GM12878 (cell line): ENCODE results near the gene LRRC3. TPM values are rescaled to one million over a fixed set of nuclear protein-coding genes. Genes with fewer than 3 reads are reported as not detected.

ENCODE experiments used
- ATAC-seq: fragments of 200-7000 bp; cut with Tn5 transposase; 3 replicates; pipeline ENCODE4 v1.9.1; 2020; ENCODE audit warnings: mild to moderate bottlenecking, moderate library complexity
- BruUV-seq: library from RNA; stranded (reverse); fragments of 400-500 nt; replicated peaks from 2 replicates; lab custom pipeline; 2021; lab: Mats Ljungman, UMichigan
- CTCF ChIA-PET: fragments of 300-600 bp; sonication (Branson Sonifier 250); formaldehyde crosslinking; extraction: SDS; loops from one replicate; lab custom pipeline; 2021; ENCODE audit warnings: inconsistent platforms; lab: Yijun Ruan, JAX
- POLR2A ChIA-PET: fragments of 350-600 bp; formaldehyde crosslinking; extraction: SDS; loops from one replicate; lab custom pipeline; 2021; ENCODE audit warnings: inconsistent platforms; lab: Charles Lee
- RAD21 ChIA-PET: fragments of 300-600 bp; sonication (Branson Sonifier 250); formaldehyde crosslinking; loops from one replicate; lab custom pipeline; 2023; ENCODE audit warnings: antibody characterized with exemption; ENCODE audit not compliant: unreplicated experiment; lab: Charles Lee
- SMC1A ChIA-PET: fragments of 300-600 bp; sonication (Branson Sonifier 250); formaldehyde crosslinking; loops from one replicate; lab custom pipeline; 2023; ENCODE audit not compliant: unreplicated experiment, uncharacterized antibody; lab: Charles Lee
- DNase-seq: peaks from one replicate; pipeline ENCODE4 v3.0.0-alpha.2; 2011; ENCODE audit warnings: low read depth, low spot score
- FAIRE-seq: peaks from 3 replicates; lab custom pipeline; 2011; peaks lifted over from hg19 to GRCh38; lab: Jason Lieb, UNC
- H2AFZ ChIP-seq: 2 replicates; pipeline ENCODE4 v1.6.0; 2011; ENCODE audit warnings: low read depth, low read length, control low read depth; ENCODE audit not compliant: control insufficient read depth
- H3K27ac ChIP-seq: 2 replicates; pipeline ENCODE4 v1.5.1; 2011; ENCODE audit warnings: control low read depth; ENCODE audit not compliant: control insufficient read depth, insufficient read depth
- H3K27me3 ChIP-seq, 2 experiments: replicated peaks in 1 of 2; 2 replicates each; pipeline versions ENCODE4 v1.6.0 to v1.6.1; 2011; ENCODE audit warnings: low read length in 1 of 2; ENCODE audit not compliant: control insufficient read depth in 2 of 2, insufficient read depth in 2 of 2
- H3K36me3 ChIP-seq, 2 experiments: 2 replicates each; pipeline ENCODE4 v1.5.1; 2011; ENCODE audit warnings: low read length in 1 of 2; ENCODE audit not compliant: control insufficient read depth in 2 of 2, insufficient read depth in 2 of 2
- H3K4me1 ChIP-seq: 2 replicates; pipeline ENCODE4 v1.6.1; 2011; ENCODE audit warnings: mild to moderate bottlenecking, low read length, moderate library complexity, mixed read lengths; ENCODE audit not compliant: control insufficient read depth, insufficient read depth
- H3K4me2 ChIP-seq: 2 replicates; pipeline ENCODE4 v1.6.0; 2011; ENCODE audit warnings: control low read depth; ENCODE audit not compliant: control insufficient read depth, insufficient read depth
- H3K4me3 ChIP-seq: fragments of 200-600 bp; sonication (generic); 2 replicates; pipeline ENCODE4 v1.5.1; 2016
- H3K79me2 ChIP-seq: 2 replicates; pipeline ENCODE4 v1.6.0; 2011; ENCODE audit warnings: low read length; ENCODE audit not compliant: control insufficient read depth, insufficient read depth
- H3K9ac ChIP-seq: 2 replicates; pipeline ENCODE4 v1.8.0; 2011; ENCODE audit warnings: low read length, control low read depth, mixed read lengths; ENCODE audit not compliant: control insufficient read depth, insufficient read depth
- H3K9me3 ChIP-seq: replicated peaks from 3 replicates; pipeline ENCODE4 v1.5.1; 2011; ENCODE audit warnings: mild to moderate bottlenecking, low read length; ENCODE audit not compliant: control insufficient read depth, insufficient read depth
- H4K20me1 ChIP-seq: 2 replicates; pipeline ENCODE4 v1.6.0; 2011; ENCODE audit not compliant: control insufficient read depth, insufficient read depth
- EGR1 ChIP-seq, 2 experiments: IDR thresholded peaks; 1 replicate in 1 of 2; 2 replicates in 1 of 2; pipeline ENCODE4 v1.6.1; 2011 to 2012; ENCODE audit warnings: low read depth in 2 of 2, low read length in 2 of 2, borderline replicate concordance in 1 of 2, mild to moderate bottlenecking in 1 of 2, moderate library complexity in 1 of 2
- IKZF1 ChIP-seq: fragments of 450-650 bp; conservative IDR thresholded peaks from 2 replicates; pipeline ENCODE4 v1.6.1; 2017; ENCODE audit warnings: antibody characterized with exemption, mild to moderate bottlenecking
- MAX ChIP-seq: IDR thresholded peaks from 2 replicates; pipeline ENCODE4 v1.6.1; 2012; ENCODE audit warnings: low read depth, low read length, improper control_type of control experiment
- MEF2A ChIP-seq: IDR thresholded peaks from 2 replicates; pipeline ENCODE4 v1.6.1; 2011; ENCODE audit warnings: low read depth, mild to moderate bottlenecking, low read length, moderate library complexity; ENCODE audit not compliant: insufficient read depth
- MTA3 ChIP-seq: IDR thresholded peaks from 2 replicates; pipeline ENCODE4 v1.6.1; 2012; ENCODE audit warnings: low read length, inconsistent platforms, borderline replicate concordance
- RAD21 ChIP-seq: IDR thresholded peaks from 2 replicates; pipeline ENCODE4 v1.6.1; 2011; ENCODE audit warnings: mild to moderate bottlenecking, low read depth, low read length, moderate library complexity; ENCODE audit not compliant: insufficient read depth
- RAD51 ChIP-seq: fragments of 450-650 bp; IDR thresholded peaks from 2 replicates; pipeline ENCODE4 v1.6.1; 2016; ENCODE audit warnings: moderate library complexity, mild to moderate bottlenecking, inconsistent platforms
- RB1 ChIP-seq: fragments of 450-650 bp; formaldehyde crosslinking; IDR thresholded peaks from 2 replicates; pipeline ENCODE4 v1.6.1; 2017; ENCODE audit warnings: mild to moderate bottlenecking, borderline replicate concordance
- SREBF2 ChIP-seq: IDR thresholded peaks from 2 replicates; pipeline ENCODE4 v1.6.1; 2012; ENCODE audit warnings: mild to moderate bottlenecking, low read length
- SRF ChIP-seq, 2 experiments: IDR thresholded peaks; 2 replicates each; pipeline ENCODE4 v1.6.1; 2011; ENCODE audit warnings: low read depth in 2 of 2, low read length in 2 of 2, mild to moderate bottlenecking in 1 of 2, moderate library complexity in 1 of 2
- SUZ12 ChIP-seq: fragments of 200-600 bp; sonication (generic); IDR thresholded peaks from one replicate; pipeline ENCODE4 v1.6.1; 2018; ENCODE audit warnings: antibody characterized with exemption, mild to moderate bottlenecking; ENCODE audit not compliant: unreplicated experiment
- WRNIP1 ChIP-seq: IDR thresholded peaks from 2 replicates; pipeline ENCODE4 v1.6.1; 2011; ENCODE audit warnings: low read depth, low read length, improper control_type of control experiment, borderline replicate concordance
- ZBED1 ChIP-seq: IDR thresholded peaks from 2 replicates; pipeline ENCODE4 v1.6.1; 2016; ENCODE audit warnings: borderline replicate concordance
- ZBTB4 ChIP-seq: fragments of 450-650 bp; formaldehyde crosslinking; IDR thresholded peaks from 2 replicates; pipeline ENCODE4 v1.4.0; 2022; ENCODE audit warnings: mild to moderate bottlenecking, moderate library complexity
- ZNF384 ChIP-seq: IDR thresholded peaks from 2 replicates; pipeline ENCODE4 v1.6.1; 2012; ENCODE audit warnings: low read depth, mild to moderate bottlenecking, low read length, improper control_type of control experiment, borderline replicate concordance
- WGBS: methylation state at CpG from one replicate; pipeline ENCODE4 v1.1.6; 2016; ENCODE audit warnings: low lambda C conversion rate; ENCODE audit not compliant: insufficient replicate concordance, insufficient coverage; ENCODE audit errors: missing lambda C conversion rate; 5-methylcytosine and 5-hydroxymethylcytosine counted together
- in situ Hi-C: fragments of 300-500 bp; cut with MboI; formaldehyde crosslinking; loops from 9 replicates; pipeline ENCODE4 v1.14.3; 2018; ENCODE audit warnings: mixed read lengths
- intact Hi-C: fragments of 100-400 bp; cut with micrococcal nuclease; formaldehyde crosslinking; loops from one replicate; pipeline ENCODE4 v1.14.2; 2022; ENCODE audit not compliant: unreplicated experiment
- polyA plus RNA-seq, 11 experiments: library from polyadenylated mRNA; depleted of rRNA in 4 of 11; unstranded in 6 of 11; stranded (reverse) in 5 of 11; fragments of >200 nt; fragmentation: Nextera tagmentation in 4 of 11; fragmentation: Illumina TruSeq in 1 of 11; extraction: Ambion mirVana in 4 of 11; extraction: Trizol in 1 of 11; gene quantifications; 1 replicate in 1 of 11; 2 replicates in 10 of 11; pipeline versions ENCODE4 v1.2.1 to v1.2.3, GENCODE V29; 2011 to 2016; ENCODE audit warnings: inconsistent platforms in 2 of 11, missing spikeins in 2 of 11, low read depth in 1 of 11
- total RNA-seq, 4 experiments: library from RNA; depleted of rRNA in 3 of 4; stranded (reverse); fragments of >200 nt in 3 of 4; fragmentation: Illumina TruSeq in 1 of 4; extraction: Trizol in 1 of 4; gene quantifications; 2 replicates each; pipeline versions ENCODE4 v1.2.1 to v1.2.3, GENCODE V29; 2013 to 2021

LRRC3 gene
- total and polyA plus RNA-seq, 10 of the 15 experiments (the other 5 are each of a cell fraction or from before 2014, with no cell fraction given): 0.02 to 0.31 (median 0.09) TPM; not detected in 1

- TF ChIP-seq ZBTB4 (CRISPR knock-in tag) (no peak), MTA3 (no peak), RAD21 (no peak)
- TF ChIP-seq, all 136 proteins: peak for 0
These were observed 21.8 kb downstream of the LRRC3 start (continued) for GRCh38 chr21:44477131-44477530.

GRCh38 chr21:44477712-44478111 lies 22.4 kb downstream of the LRRC3 start:
- no TSS peak for BruUV-seq
- H3K4me3 ChIP-seq: no peak overlapping the region

More at GRCh38 chr21:44477712-44478111, 22.4 kb downstream of the LRRC3 start:
- H3K36me3 ChIP-seq: no peaks in the 10 kb centered on the region
- no peak for ATAC-seq
- POLR2A ChIA-PET: no interaction called here
- SMC1A ChIA-PET: no interaction called here
- no peaks in the 10 kb centered on the region; a peak in 2 of 4 replicates for H3K27me3 ChIP-seq
- no peak overlapping the region for H3K9ac ChIP-seq
- in situ Hi-C loops (no loop called here), intact Hi-C loops (no loop called here)
- no peaks in the 10 kb centered on the region for H3K9me3 ChIP-seq
- CTCF ChIA-PET: interaction anchor here (0.5 kb wide), 1 partner anchor 669 kb away, joined by 3 read pairs; no protein-coding TSS in a partner anchor
- H3K27ac ChIP-seq: no peak overlapping the region
- H2AFZ ChIP-seq: no peak overlapping the region
- FAIRE-seq: no peak
- no peak overlapping the region for H3K4me2 ChIP-seq
- 29% methylated on average over 7 of the region's 7 CpGs for WGBS
- TF ChIP-seq ZNF384: no peak
- TF ChIP-seq ZBED1: no peak
- no peak for TF ChIP-seq WRNIP1
- TF ChIP-seq IKZF1: no peak
- TF ChIP-seq SRF (IDR thresholded peaks at IDR 0.05; ENCODE audit: low read depth in 2 of 2, low read length in 2 of 2): no peak
- TF ChIP-seq RAD51: no peak
- no peak for TF ChIP-seq MEF2A
- TF ChIP-seq EGR1 (IDR thresholded peaks at IDR 0.05; ENCODE audit: borderline replicate concordance in 1 of 2, low read depth in 2 of 2, low read length in 2 of 2): no peak
- TF ChIP-seq SREBF2: no peak
- no peak for TF ChIP-seq RB1
- TF ChIP-seq MAX: no peak
- no peak for TF ChIP-seq SUZ12
- H3K79me2 ChIP-seq: no peaks in the 10 kb centered on the region
- RAD21 ChIA-PET: no interaction called here
- no peaks in the 10 kb centered on the region for H3K4me1 ChIP-seq
- DNase-seq: no peak
- no peaks in the 10 kb centered on the region for H4K20me1 ChIP-seq
